GM12873 (cell line): ENCODE results near the gene RAB11FIP3.

Source experiments
- CTCF ChIP-seq: IDR thresholded peaks from 2 replicates; pipeline ENCODE4 v1.5.1; 2012; ENCODE audit warnings: low read depth, mild to moderate bottlenecking, moderate library complexity, low read length, control low read depth; ENCODE audit not compliant: insufficient read depth; ENCODE audit errors: missing control alignments

Gene RAB11FIP3

DNA sequence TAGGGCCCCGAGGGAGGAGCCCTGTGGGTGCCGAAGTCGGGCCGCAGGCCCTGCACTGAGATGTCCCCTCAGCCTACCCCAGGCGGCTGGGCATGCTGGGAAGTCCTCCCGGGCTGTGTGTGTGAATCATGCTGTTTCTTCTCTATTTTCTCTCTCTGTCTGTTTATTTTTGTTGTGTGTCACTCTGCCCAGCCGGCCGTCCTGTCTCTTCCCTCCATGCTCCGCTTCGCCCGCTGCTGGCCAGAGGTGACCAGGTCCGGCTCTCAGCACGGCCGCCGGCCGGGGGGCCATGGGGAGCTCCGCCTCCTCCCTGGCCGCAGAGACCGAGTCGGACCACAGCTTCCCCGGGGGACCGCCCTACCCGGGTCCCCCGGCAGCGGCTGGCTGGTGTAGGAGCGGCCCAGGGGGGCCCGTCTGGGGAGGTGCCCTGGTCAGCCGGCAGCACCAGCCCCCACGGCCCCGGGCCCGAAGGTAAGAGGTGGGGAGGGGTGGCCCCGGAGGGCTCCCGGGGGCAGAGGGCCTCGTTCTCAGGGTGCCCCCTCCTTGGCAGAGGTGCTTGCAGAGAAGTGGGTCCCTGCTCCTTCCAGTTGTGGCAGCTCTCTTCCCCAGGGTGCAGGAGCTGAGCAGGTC lies 114.6 kb downstream of the RAB11FIP3 start:
- TF ChIP-seq CTCF = no peak

- no peak for TF ChIP-seq CTCF
Observed at GRCh38 chr16:540645-541340, 115.3 kb downstream of the RAB11FIP3 start.

GRCh38 chr16:543301-544164 lies 118.1 kb downstream of the RAB11FIP3 start:
- no peak for TF ChIP-seq CTCF

DNA sequence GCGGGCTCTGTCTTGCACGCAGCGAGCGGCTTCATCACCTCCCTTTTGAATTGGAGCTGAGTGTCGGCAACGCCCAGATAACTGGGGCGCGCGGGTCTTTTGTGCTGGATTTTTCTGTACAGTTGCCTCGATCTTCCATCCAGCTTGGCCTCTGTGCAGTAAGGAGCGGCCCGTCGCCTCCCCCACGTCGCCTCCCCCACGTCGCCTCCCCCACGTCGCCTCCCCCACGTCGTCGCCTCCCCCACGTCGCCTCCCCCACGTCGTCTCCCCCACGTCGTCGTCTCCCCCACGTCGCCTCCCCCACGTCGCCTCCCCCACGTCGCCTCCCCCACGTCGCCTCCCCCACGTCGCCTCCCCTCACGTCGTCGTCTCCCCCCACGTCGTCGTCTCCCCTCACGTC lies 119.1 kb downstream of the RAB11FIP3 start:
- no peak for TF ChIP-seq CTCF

DNA sequence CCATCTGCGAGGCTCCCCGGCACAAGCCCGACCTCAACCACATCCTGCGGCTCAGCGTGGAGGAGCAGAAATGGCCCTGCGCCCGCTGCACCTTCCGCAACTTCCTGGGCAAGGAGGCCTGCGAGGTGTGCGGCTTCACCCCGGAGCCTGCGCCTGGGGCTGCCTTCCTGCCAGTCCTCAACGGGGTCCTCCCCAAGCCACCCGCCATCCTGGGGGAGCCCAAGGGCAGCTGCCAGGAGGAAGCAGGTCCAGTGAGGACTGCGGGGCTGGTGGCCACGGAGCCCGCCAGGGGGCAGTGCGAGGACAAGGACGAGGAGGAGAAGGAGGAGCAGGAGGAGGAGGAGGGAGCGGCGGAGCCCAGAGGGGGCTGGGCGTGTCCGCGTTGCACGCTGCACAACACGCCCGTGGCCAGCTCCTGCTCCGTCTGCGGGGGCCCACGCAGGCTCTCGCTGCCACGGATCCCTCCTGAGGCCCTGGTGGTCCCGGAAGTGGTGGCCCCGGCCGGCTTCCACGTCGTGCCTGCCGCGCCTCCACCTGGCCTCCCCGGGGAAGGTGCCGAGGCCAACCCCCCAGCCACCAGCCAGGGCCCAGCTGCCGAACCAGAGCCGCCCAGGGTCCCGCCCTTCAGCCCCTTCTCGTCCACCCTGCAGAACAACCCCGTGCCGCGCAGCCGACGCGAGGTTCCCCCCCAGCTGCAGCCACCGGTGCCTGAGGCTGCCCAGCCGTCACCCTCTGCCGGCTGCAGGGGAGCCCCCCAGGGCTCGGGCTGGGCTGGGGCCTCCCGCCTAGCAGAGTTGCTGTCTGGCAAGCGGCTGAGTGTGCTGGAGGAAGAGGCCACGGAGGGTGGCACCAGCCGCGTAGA lies 121.7 kb downstream of the RAB11FIP3 start:
- TF ChIP-seq CTCF = no peak

- no peak for TF ChIP-seq CTCF
Observed at GRCh38 chr16:548586-548985, 123.1 kb downstream of the RAB11FIP3 start.
